GM18868 (cell line): Measurements from ENCODE around the gene RPS6KA4.
A peak's percentile ranks its signal among the peaks of the same experiment; 100 is the strongest.

ENCODE experiments used
- ATAC-seq: cut with Tn5 transposase; IDR thresholded peaks from one replicate; pipeline ENCODE4 v1.9.1; 2021; ENCODE audit warnings: mild to moderate bottlenecking, moderate library complexity; ENCODE audit not compliant: unreplicated experiment

The RPS6KA4 gene

DNA sequence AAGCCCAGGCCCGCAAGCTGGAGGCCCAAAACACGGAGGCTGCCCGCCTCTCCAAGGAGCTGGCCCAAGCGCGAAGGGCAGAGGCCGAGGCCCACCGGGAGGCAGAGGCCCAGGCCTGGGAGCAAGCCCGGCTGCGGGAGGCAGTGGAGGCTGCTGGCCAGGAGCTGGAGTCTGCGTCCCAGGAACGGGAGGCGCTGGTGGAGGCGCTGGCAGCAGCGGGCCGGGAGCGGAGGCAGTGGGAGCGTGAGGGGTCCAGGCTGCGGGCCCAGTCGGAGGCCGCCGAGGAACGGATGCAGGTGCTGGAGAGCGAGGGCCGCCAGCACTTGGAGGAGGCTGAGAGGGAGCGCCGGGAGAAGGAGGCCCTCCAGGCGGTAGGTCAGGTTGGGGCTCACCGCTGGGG is 14.2 kb upstream of the RPS6KA4 start:
- no peak for ATAC-seq

GRCh38 chr11:64347193-64347867 is 11.6 kb upstream of the RPS6KA4 start:
- no peak for ATAC-seq

GRCh38 chr11:64348383-64349024 is 10.5 kb upstream of the RPS6KA4 start:
- ATAC-seq = no peak

- no peak for ATAC-seq
Observed at GRCh38 chr11:64349025-64349387, 10.0 kb upstream of the RPS6KA4 start.

DNA sequence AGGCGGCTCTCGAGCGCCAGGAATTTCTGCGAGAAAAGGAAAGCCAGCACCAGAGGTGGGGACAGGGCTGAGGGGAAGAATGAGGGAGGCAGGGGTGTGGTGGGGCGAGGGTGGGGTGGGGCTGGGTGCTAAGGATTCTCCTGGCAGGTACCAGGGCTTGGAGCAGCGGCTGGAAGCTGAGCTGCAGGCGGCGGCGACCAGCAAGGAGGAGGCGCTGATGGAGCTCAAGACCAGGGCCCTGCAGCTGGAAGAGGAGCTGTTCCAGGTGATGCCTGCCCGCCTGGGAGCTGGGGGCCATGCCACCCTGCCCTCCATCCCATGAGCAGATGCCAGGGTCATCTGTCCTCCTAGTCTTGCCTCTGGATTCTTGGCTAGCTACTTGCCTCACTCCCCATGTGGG is 9.6 kb upstream of the RPS6KA4 start:
- ATAC-seq = no peak

GRCh38 chr11:64351136-64351631 is 7.8 kb upstream of the RPS6KA4 start:
- no peak for ATAC-seq

- ATAC-seq = no peak
Observed at GRCh38 chr11:64352099-64352994, 6.6 kb upstream of the RPS6KA4 start.

GRCh38 chr11:64352995-64353714 is 5.8 kb upstream of the RPS6KA4 start:
- no peak for ATAC-seq

- ATAC-seq = no peak
Observed at GRCh38 chr11:64353715-64354506, 5.1 kb upstream of the RPS6KA4 start.

DNA sequence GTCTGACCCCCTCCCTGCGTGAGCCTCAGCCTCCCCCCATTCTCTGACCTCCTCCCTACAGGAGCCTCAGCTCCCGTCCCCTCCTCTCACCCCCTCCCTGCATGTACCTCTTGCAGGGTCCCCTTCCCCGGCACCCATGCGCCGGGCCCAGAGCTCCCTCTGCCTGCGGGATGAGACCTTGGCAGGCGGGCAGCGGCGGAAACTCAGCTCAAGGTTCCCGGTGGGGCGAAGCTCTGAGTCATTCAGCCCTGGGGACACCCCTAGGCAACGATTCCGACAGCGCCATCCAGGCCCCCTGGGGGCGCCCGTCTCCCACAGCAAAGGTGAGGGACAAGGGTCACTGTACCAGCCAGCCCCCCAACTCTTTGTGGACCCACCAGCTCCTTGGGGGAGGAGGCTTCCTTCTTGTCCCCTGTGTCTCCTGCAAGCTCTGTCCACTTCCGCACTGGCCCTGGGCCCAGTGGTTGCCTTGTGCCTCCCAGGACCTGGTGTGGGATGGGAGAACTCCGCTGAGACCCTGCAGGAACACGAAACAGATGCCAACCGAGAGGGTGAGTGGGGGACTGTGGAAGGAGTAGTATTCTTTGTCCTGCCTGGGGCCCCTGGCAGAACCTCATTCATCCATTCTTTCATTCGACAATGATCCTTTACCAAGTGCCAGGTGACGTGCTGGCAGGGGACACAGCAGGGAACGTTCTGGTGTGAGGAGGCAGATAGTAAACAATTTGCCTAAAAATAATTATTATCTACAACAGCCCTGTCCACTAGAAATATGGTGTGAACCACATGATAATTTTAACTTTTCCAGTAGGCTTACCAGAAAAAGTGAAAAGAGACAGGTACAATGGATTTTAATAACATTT is 3.7 kb upstream of the RPS6KA4 start:
- ATAC-seq = peak; percentile 39

DNA sequence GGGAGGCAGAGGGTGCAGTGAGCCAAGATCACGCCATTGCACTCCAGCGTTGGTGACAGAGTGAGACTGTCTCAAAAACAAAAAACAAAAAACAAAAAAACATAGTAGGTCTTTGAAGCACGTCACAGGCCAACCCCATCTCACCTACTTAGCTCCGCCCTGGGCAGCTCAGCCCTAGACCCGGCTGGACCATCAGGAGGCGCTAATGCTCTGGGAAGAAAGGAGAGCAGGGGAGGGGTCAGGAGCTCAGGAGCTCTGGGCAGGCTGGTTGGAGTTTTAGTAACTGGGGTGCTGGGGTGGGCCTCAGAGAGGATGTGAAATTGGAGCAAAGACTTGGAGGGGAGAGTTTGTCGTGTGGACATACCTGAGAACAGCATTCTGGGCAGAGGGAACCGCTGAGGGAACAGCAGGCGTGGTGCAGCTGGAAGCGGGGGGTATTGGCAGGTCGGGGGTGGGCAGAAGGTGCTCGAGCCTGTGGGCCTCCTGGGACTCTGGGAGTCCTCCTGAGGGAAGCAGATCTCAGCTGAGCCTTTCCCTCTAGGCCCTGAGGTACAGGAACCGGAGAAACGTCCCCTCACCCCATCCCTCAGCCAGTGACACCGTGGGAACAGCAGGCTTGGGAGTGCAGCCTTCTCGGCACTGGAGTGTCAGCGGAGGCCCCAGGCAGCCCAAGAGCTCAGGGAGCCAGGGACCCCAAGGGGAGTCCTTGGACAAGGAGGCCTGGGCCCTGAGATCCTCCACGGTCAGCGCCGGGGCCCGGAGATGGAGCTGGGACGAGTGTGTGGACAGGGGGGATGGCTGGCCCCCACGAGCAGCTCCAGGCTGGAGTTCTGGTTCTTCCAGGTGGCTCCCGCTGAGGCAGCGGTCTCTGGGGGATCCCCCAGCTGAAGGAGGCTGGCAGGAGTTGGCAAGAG is 2.2 kb upstream of the RPS6KA4 start:
- ATAC-seq = no peak

GRCh38 chr11:64357446-64357845 is 1.5 kb upstream of the RPS6KA4 start:
- ATAC-seq = no peak

- no peak for ATAC-seq
Observed at GRCh38 chr11:64357904-64358535, 942 bp upstream of the RPS6KA4 start.

- no peak for ATAC-seq
Observed at GRCh38 chr11:64358536-64358906, 441 bp upstream of the RPS6KA4 start.

DNA sequence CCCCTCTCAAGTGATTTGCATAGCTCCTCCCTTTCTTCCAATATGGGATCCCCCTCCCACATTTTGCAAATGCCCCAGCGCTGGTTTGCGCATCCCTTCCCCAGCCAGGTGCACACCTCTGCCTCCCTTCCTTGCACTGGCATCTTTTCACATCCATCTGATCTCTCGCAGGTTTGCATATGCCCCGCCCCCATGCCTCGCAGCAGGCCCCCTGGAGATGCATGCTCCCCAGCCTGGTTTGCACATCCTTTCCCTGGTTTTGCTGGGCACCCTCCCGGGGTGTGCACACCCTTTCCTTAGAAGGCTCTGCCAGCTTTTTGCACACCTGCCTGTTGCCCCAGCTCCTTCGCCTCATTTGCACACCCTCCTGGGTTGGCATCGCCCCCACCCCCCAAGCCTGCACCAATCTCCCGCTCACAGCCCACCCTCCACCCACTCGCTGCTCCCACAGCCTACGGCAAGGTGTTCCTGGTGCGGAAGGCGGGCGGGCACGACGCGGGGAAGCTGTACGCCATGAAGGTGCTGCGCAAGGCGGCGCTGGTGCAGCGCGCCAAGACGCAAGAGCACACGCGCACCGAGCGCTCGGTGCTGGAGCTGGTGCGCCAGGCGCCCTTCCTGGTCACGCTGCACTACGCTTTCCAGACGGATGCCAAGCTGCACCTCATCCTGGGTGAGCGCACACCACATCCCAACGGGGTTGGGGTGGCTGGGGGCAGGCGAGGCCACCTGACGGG is 917 bp downstream of the RPS6KA4 start:
- no peak for ATAC-seq

DNA sequence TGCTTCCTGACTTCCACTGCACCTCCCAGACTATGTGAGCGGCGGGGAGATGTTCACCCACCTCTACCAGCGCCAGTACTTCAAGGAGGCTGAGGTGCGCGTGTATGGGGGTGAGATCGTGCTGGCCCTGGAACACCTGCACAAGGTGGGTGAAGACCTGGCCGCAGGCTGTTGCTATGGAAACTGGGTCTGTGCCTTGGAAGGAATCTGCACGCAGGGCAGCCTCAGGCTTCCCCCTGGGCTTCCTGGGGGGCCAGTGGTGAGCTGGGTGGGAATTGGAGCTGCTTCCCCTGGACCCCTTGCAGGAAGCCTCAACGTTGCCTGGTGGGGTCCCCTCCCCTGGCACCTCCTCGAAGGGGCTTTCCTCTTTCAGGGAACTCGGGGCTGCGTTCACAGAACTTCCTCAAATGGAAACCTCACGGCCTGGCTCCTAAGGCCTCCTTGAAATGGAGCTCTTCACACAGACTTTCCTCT is 1.5 kb downstream of the RPS6KA4 start:
- ATAC-seq = no peak

- ATAC-seq = no peak
Observed at GRCh38 chr11:64361659-64362058, 2.7 kb downstream of the RPS6KA4 start.
